ENCODE data around the gene WDR70. TPM values are rescaled to one million over a fixed set of nuclear protein-coding genes. Genes with fewer than 3 reads are reported as not detected.

WDR70 gene
- polyA plus RNA-seq, 1 of the 3 experiments (the other 2 are of a cell fraction): 14.2 TPM

DNA sequence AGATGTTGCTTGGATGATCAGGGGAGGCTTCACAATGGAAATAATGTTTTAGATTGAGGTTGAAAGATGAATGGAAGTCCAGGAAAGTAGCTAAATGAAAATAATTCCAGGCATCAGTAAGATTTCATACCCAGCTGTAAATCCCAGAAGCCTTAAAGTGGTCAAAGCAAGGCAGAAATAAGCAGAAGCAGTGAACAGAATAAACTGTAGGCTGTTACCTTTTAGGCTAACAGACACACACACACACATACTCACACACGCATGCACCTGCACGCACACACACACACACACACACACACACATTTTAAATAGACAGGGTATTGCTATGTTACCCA lies 175.3 kb downstream of the WDR70 start:
- no peak for DNase-seq
- TF ChIP-seq EZH2phosphoT487 (IDR thresholded peaks at IDR 0.05; ENCODE audit: borderline replicate concordance, low read depth) (no peak), TAF1 (IDR thresholded peaks at IDR 0.05; ENCODE audit: borderline replicate concordance, low read depth, low read length) (no peak), FOSL2 (IDR thresholded peaks at IDR 0.05; ENCODE audit: borderline replicate concordance, low read depth) (no peak), RFX5 (IDR thresholded peaks at IDR 0.05; ENCODE audit: low read length) (no peak), SMC3 (IDR thresholded peaks at IDR 0.05; ENCODE audit: low read depth, low read length) (no peak), NFIC (IDR thresholded peaks at IDR 0.05; ENCODE audit: borderline replicate concordance) (no peak), TEAD4 (IDR thresholded peaks at IDR 0.05; ENCODE audit: borderline replicate concordance, insufficient read depth) (no peak), GABPA (IDR thresholded peaks at IDR 0.05; ENCODE audit: low read depth) (no peak), MEF2A (IDR thresholded peaks at IDR 0.05; ENCODE audit: borderline replicate concordance, low read depth) (no peak), FOXJ3 (CRISPR knock-in tag; IDR thresholded peaks at IDR 0.05) (no peak), YY1 (IDR thresholded peaks at IDR 0.05; ENCODE audit: low read depth) (no peak), FOXM1 (IDR thresholded peaks at IDR 0.05; ENCODE audit: low read depth) (no peak)
- TF ChIP-seq, protein P1, sequence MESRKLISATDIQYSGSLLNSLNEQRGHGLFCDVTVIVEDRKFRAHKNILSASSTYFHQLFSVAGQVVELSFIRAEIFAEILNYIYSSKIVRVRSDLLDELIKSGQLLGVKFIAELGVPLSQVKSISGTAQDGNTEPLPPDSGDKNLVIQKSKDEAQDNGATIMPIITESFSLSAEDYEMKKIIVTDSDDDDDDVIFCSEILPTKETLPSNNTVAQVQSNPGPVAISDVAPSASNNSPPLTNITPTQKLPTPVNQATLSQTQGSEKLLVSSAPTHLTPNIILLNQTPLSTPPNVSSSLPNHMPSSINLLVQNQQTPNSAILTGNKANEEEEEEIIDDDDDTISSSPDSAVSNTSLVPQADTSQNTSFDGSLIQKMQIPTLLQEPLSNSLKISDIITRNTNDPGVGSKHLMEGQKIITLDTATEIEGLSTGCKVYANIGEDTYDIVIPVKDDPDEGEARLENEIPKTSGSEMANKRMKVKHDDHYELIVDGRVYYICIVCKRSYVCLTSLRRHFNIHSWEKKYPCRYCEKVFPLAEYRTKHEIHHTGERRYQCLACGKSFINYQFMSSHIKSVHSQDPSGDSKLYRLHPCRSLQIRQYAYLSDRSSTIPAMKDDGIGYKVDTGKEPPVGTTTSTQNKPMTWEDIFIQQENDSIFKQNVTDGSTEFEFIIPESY (IDR thresholded peaks at IDR 0.05; ENCODE audit: borderline replicate concordance, low read depth): no peak
- TF ChIP-seq, protein P2, sequence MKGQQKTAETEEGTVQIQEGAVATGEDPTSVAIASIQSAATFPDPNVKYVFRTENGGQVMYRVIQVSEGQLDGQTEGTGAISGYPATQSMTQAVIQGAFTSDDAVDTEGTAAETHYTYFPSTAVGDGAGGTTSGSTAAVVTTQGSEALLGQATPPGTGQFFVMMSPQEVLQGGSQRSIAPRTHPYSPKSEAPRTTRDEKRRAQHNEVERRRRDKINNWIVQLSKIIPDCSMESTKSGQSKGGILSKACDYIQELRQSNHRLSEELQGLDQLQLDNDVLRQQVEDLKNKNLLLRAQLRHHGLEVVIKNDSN (IDR thresholded peaks at IDR 0.05; ENCODE audit: borderline replicate concordance, low read depth): no peak
- TF ChIP-seq, protein P3, sequence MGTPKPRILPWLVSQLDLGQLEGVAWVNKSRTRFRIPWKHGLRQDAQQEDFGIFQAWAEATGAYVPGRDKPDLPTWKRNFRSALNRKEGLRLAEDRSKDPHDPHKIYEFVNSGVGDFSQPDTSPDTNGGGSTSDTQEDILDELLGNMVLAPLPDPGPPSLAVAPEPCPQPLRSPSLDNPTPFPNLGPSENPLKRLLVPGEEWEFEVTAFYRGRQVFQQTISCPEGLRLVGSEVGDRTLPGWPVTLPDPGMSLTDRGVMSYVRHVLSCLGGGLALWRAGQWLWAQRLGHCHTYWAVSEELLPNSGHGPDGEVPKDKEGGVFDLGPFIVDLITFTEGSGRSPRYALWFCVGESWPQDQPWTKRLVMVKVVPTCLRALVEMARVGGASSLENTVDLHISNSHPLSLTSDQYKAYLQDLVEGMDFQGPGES (IDR thresholded peaks at IDR 0.05; ENCODE audit: low read depth, low read length): no peak
- TF ChIP-seq, protein P4, sequence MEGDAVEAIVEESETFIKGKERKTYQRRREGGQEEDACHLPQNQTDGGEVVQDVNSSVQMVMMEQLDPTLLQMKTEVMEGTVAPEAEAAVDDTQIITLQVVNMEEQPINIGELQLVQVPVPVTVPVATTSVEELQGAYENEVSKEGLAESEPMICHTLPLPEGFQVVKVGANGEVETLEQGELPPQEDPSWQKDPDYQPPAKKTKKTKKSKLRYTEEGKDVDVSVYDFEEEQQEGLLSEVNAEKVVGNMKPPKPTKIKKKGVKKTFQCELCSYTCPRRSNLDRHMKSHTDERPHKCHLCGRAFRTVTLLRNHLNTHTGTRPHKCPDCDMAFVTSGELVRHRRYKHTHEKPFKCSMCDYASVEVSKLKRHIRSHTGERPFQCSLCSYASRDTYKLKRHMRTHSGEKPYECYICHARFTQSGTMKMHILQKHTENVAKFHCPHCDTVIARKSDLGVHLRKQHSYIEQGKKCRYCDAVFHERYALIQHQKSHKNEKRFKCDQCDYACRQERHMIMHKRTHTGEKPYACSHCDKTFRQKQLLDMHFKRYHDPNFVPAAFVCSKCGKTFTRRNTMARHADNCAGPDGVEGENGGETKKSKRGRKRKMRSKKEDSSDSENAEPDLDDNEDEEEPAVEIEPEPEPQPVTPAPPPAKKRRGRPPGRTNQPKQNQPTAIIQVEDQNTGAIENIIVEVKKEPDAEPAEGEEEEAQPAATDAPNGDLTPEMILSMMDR (IDR thresholded peaks at IDR 0.05): no peak
- peaks cover 0 to 4% of the 10 kb centered on the region in 2 experiments; a peak in 1 of 4 replicates for H3K4me1 ChIP-seq (ENCODE audit: control insufficient read depth in 1 of 2, insufficient read depth in 2 of 2, low read depth in 1 of 2, low read length in 1 of 2)
- ChIA-PET CTCF (interaction anchor here (0.7 to 2.0 kb wide), 4 partner anchors 11 to 141 kb away, joined by 3 to 11 read pairs (median 4); no protein-coding TSS in a partner anchor), POLR2A (no interaction called here)
- no peaks in the 10 kb centered on the region for H3K9me2 ChIP-seq
- no peak overlapping the region for H3K27ac ChIP-seq (ENCODE audit: low read depth in 2 of 2, low read length in 1 of 2)
- H2AFZ ChIP-seq (ENCODE audit: low read depth): no peak overlapping the region
- no peaks in the 10 kb centered on the region for H3F3A ChIP-seq (replicated peaks; ENCODE audit: insufficient read depth)
- H4K20me1 ChIP-seq (ENCODE audit: insufficient read depth): no peaks in the 10 kb centered on the region
- 65% methylated on average over 2 of the region's 2 CpGs for WGBS (ENCODE audit: low lambda C conversion rate)
- H3K36me3 ChIP-seq (replicated peaks in 1 of 2; ENCODE audit: control insufficient read depth in 1 of 2, insufficient read depth in 2 of 2, low read length in 1 of 2): peaks cover 0 to 8% of the 10 kb centered on the region in 2 experiments
- H3K4me3 ChIP-seq (ENCODE audit: low read depth in 2 of 2, low read length in 1 of 2): no peak overlapping the region
- H3K9me3 ChIP-seq: 0 out of 2 replicates have a peak, but pooled peaks cover 3% of the 10 kb centered on the region
- no peaks in the 10 kb centered on the region for H3K27me3 ChIP-seq (ENCODE audit: insufficient read depth)
- no peaks in the 10 kb centered on the region for H3K79me2 ChIP-seq (ENCODE audit: insufficient read depth)
- H3K9ac ChIP-seq: no peak overlapping the region
- no peak overlapping the region for H3K4me2 ChIP-seq
